HEK293 (cell line): Measurements from ENCODE around the gene TRAM2.
A peak's percentile ranks its signal among the peaks of the same experiment; 100 is the strongest.

Experiments
- CTCF ChIP-seq: fragments of 450-650 bp; formaldehyde crosslinking; IDR thresholded peaks from 2 replicates; pipeline ENCODE4 v1.5.1; 2016; ENCODE audit warnings: missing biosample characterization, missing genetic modification characterization
- ELK4 ChIP-seq: IDR thresholded peaks from 2 replicates; pipeline ENCODE4 v1.6.1; 2011; ENCODE audit warnings: mild to moderate bottlenecking, low read depth, low read length, borderline replicate concordance
- FEZF1 ChIP-seq: fragments of 450-650 bp; formaldehyde crosslinking; IDR thresholded peaks from 2 replicates; pipeline ENCODE4 v1.5.1; 2016; ENCODE audit warnings: missing biosample characterization, missing genetic modification characterization
- GFI1B ChIP-seq: fragments of 450-650 bp; formaldehyde crosslinking; IDR thresholded peaks from 2 replicates; pipeline ENCODE4 v1.5.1; 2016; ENCODE audit warnings: missing biosample characterization, missing genetic modification characterization
- KLF17 ChIP-seq: fragments of 450-650 bp; formaldehyde crosslinking; IDR thresholded peaks from 2 replicates; pipeline ENCODE4 v1.5.1; 2016; ENCODE audit warnings: missing biosample characterization, missing genetic modification characterization
- OVOL3 ChIP-seq: fragments of 450-650 bp; formaldehyde crosslinking; IDR thresholded peaks from 2 replicates; pipeline ENCODE4 v1.5.1; 2016; ENCODE audit warnings: missing biosample characterization, missing genetic modification characterization
- TCF7L2 ChIP-seq: IDR thresholded peaks from 2 replicates; pipeline ENCODE4 v1.6.1; 2011; ENCODE audit warnings: low read depth, mild to moderate bottlenecking, inconsistent platforms, low read length, moderate library complexity, borderline replicate concordance
- YY1 ChIP-seq: fragments of 450-650 bp; formaldehyde crosslinking; IDR thresholded peaks from 2 replicates; pipeline ENCODE4 v1.5.1; 2018; ENCODE audit warnings: missing biosample characterization, missing genetic modification characterization
- YY2 ChIP-seq: fragments of 450-650 bp; formaldehyde crosslinking; IDR thresholded peaks from 2 replicates; pipeline ENCODE4 v1.5.1; 2016; ENCODE audit warnings: missing biosample characterization, missing genetic modification characterization
- ZBTB17 ChIP-seq: fragments of 450-650 bp; formaldehyde crosslinking; IDR thresholded peaks from 2 replicates; pipeline ENCODE4 v1.5.1; 2016; ENCODE audit warnings: missing biosample characterization, missing genetic modification characterization
- ZBTB21 ChIP-seq: fragments of 450-650 bp; formaldehyde crosslinking; IDR thresholded peaks from 2 replicates; pipeline ENCODE4 v1.5.1; 2017; ENCODE audit warnings: missing biosample characterization, missing genetic modification characterization
- ZBTB49 ChIP-seq: fragments of 450-650 bp; formaldehyde crosslinking; IDR thresholded peaks from 2 replicates; pipeline ENCODE4 v1.5.1; 2016; ENCODE audit warnings: missing biosample characterization, missing genetic modification characterization, low read depth
- ZNF121 ChIP-seq: fragments of 450-650 bp; formaldehyde crosslinking; IDR thresholded peaks from 2 replicates; pipeline ENCODE4 v1.5.1; 2016; ENCODE audit warnings: missing biosample characterization, missing genetic modification characterization
- ZNF16 ChIP-seq: fragments of 450-650 bp; formaldehyde crosslinking; IDR thresholded peaks from 2 replicates; pipeline ENCODE4 v1.5.1; 2016; ENCODE audit warnings: low read depth, missing biosample characterization, missing genetic modification characterization
- ZNF2 ChIP-seq: fragments of 450-650 bp; formaldehyde crosslinking; IDR thresholded peaks from 2 replicates; pipeline ENCODE4 v1.5.1; 2016; ENCODE audit warnings: missing biosample characterization, missing genetic modification characterization
- ZNF335 ChIP-seq: fragments of 450-650 bp; formaldehyde crosslinking; conservative IDR thresholded peaks from 2 replicates; pipeline ENCODE4 v1.5.1; 2016; ENCODE audit warnings: missing biosample characterization, missing genetic modification characterization
- ZNF362 ChIP-seq: fragments of 450-650 bp; formaldehyde crosslinking; IDR thresholded peaks from 2 replicates; pipeline ENCODE4 v1.5.1; 2016; ENCODE audit warnings: missing biosample characterization, missing genetic modification characterization
- ZNF416 ChIP-seq: fragments of 450-650 bp; formaldehyde crosslinking; IDR thresholded peaks from 2 replicates; pipeline ENCODE4 v1.5.1; 2016; ENCODE audit warnings: missing biosample characterization, missing genetic modification characterization
- ZNF426 ChIP-seq: fragments of 450-650 bp; formaldehyde crosslinking; IDR thresholded peaks from 2 replicates; pipeline ENCODE4 v1.5.1; 2017; ENCODE audit warnings: missing biosample characterization, missing genetic modification characterization, mild to moderate bottlenecking, inconsistent platforms, moderate library complexity
- ZNF510 ChIP-seq: fragments of 450-650 bp; formaldehyde crosslinking; IDR thresholded peaks from 2 replicates; pipeline ENCODE4 v1.5.1; 2018; ENCODE audit warnings: mild to moderate bottlenecking, missing genetic modification characterization, missing biosample characterization; ENCODE audit not compliant: insufficient replicate concordance
- ZNF521 ChIP-seq: fragments of 450-650 bp; formaldehyde crosslinking; IDR thresholded peaks from 2 replicates; pipeline ENCODE4 v1.5.1; 2017; ENCODE audit warnings: missing biosample characterization, mild to moderate bottlenecking, missing genetic modification characterization
- ZNF549 ChIP-seq: fragments of 450-650 bp; IDR thresholded peaks from 2 replicates; pipeline ENCODE4 v1.5.1; 2018; ENCODE audit warnings: missing biosample characterization, missing genetic modification characterization, mild to moderate bottlenecking, inconsistent platforms, moderate library complexity
- ZNF610 ChIP-seq: fragments of 450-650 bp; formaldehyde crosslinking; IDR thresholded peaks from 2 replicates; pipeline ENCODE4 v1.5.1; 2016; ENCODE audit warnings: missing biosample characterization, missing genetic modification characterization, borderline replicate concordance
- ZNF629 ChIP-seq: fragments of 450-650 bp; formaldehyde crosslinking; IDR thresholded peaks from 2 replicates; pipeline ENCODE4 v1.5.1; 2017; ENCODE audit warnings: missing biosample characterization, missing genetic modification characterization
- ZNF843 ChIP-seq: fragments of 450-650 bp; formaldehyde crosslinking; IDR thresholded peaks from 2 replicates; pipeline ENCODE4 v1.5.1; 2016; ENCODE audit warnings: missing biosample characterization, missing genetic modification characterization
- ZSCAN5A ChIP-seq: fragments of 450-650 bp; formaldehyde crosslinking; IDR thresholded peaks from 2 replicates; pipeline ENCODE4 v1.5.1; 2016; ENCODE audit warnings: missing biosample characterization, missing genetic modification characterization

The TRAM2 gene

GRCh38 chr6:52576392-52577021 is 353 bp downstream of the TRAM2 start (continued):
- TF ChIP-seq ZNF16 (tag by site-specific recombination) = no peak
- TF ChIP-seq FEZF1 (tag by site-specific recombination) = no peak
- no peak for TF ChIP-seq ZBTB49 (tag by site-specific recombination)
- TF ChIP-seq OVOL3 = no peak
- TF ChIP-seq ZNF426 (tag by site-specific recombination) = no peak
- TF ChIP-seq TCF7L2 = no peak
- peak; percentile 33; the same call in 1 of the 2 replicates for TF ChIP-seq ZNF629
- TF ChIP-seq YY2 (tag by site-specific recombination) = no peak
- TF ChIP-seq ZBTB21 = no peak
- peak; percentile 57; the same call in 1 of the 2 replicates for TF ChIP-seq KLF17
- no peak for TF ChIP-seq ZNF416 (tag by site-specific recombination)
- TF ChIP-seq GFI1B (tag by site-specific recombination) = no peak
- no peak for TF ChIP-seq ZNF362 (tag by site-specific recombination)
- peak; percentile 97 for TF ChIP-seq CTCF (tag by site-specific recombination)
- 0 out of 2 replicates have a peak, but pooled peaks have one; percentile 22 for TF ChIP-seq ZNF843 (tag by site-specific recombination)
- peak; percentile 76; the same call in 1 of the 2 replicates for TF ChIP-seq ZNF2 (tag by site-specific recombination)
- no peak for TF ChIP-seq YY1 (tag by site-specific recombination)
- peak; percentile 47; the same call in 1 of the 2 replicates for TF ChIP-seq ZSCAN5A
- peak; percentile 84 for TF ChIP-seq ZBTB17 (tag by site-specific recombination)
- 0 out of 2 replicates have a peak, but pooled peaks have one; percentile 13 for TF ChIP-seq ZNF335 (tag by site-specific recombination)
- no peak for TF ChIP-seq ZNF521 (tag by site-specific recombination)
- peak; percentile 42; the same call in 1 of the 2 replicates for TF ChIP-seq ZNF610 (tag by site-specific recombination)
- TF ChIP-seq ZNF121 (tag by site-specific recombination) = no peak
- no peak for TF ChIP-seq ELK4
- no peak for TF ChIP-seq ZNF510
- TF ChIP-seq ZNF549 (tag by site-specific recombination) = no peak
